Tibial artery (tissue), 4 donors: ENCODE results near the gene AP3S2.

Experiments used
- DNase-seq, 2 donors: peaks; one replicate each; pipeline ENCODE4 v3.0.0-alpha.2; 2019
- H3K27ac ChIP-seq, 2 donors: fragments of 200-600 bp; sonication (generic) in 1 of 2; 1 replicate in 1 of 2; 2 replicates in 1 of 2; pipeline ENCODE4 v1.5.1; 2018 to 2019; ENCODE audit warnings: mild to moderate bottlenecking in 1 of 2
- H3K27me3 ChIP-seq, 2 donors: fragments of 200-600 bp; sonication (generic) in 1 of 2; one replicate each; pipeline versions ENCODE4 v1.5.1 to v1.6.0; 2016 to 2019
- H3K36me3 ChIP-seq, 3 donors: fragments of 200-600 bp; sonication (generic) in 2 of 3; one replicate each; pipeline ENCODE4 v1.5.1; 2016 to 2019; ENCODE audit warnings: mild to moderate bottlenecking in 2 of 3
- H3K4me1 ChIP-seq, 4 donors: fragments of 200-600 bp; sonication (generic) in 2 of 4; 1 replicate in 3 of 4; 2 replicates in 1 of 4; pipeline ENCODE4 v1.5.1; 2016 to 2019
- H3K4me3 ChIP-seq, 2 donors: fragments of 200-600 bp; sonication (generic) in 1 of 2; 1 replicate in 1 of 2; 2 replicates in 1 of 2; pipeline ENCODE4 v1.5.1; 2018 to 2019; ENCODE audit warnings: mild to moderate bottlenecking in 2 of 2
- H3K9me3 ChIP-seq, 3 donors: fragments of 200-600 bp; sonication (generic) in 1 of 3; one replicate each; pipeline ENCODE4 v1.5.1; 2016 to 2019
- intact Hi-C: fragments of 100-400 bp; cut with DNase I; formaldehyde crosslinking; loops from one replicate; pipeline ENCODE4 v1.15.0; 2023; ENCODE audit warnings: low total_unique reads
- TF ChIP-seq, protein P1 (sequence below), 2 experiments: fragments of 200-600 bp in 1 of 2; fragments of 450-650 bp in 1 of 2; IDR thresholded peaks; one replicate each; pipeline ENCODE4 v1.5.1; 2017 to 2019; ENCODE audit warnings: antibody characterized with exemption in 2 of 2, mild to moderate bottlenecking in 1 of 2, moderate library complexity in 1 of 2

AP3S2 gene

GRCh38 chr15:89883518-89883917, 10.3 kb downstream of the AP3S2 start:
- Histone ChIP-seq H3K36me3 (peaks cover 42 to 97% (median 73%) of the 10 kb centered on the region in 3 donors), H3K27ac (no peak overlapping the region), H3K4me1 (no peaks in the 10 kb centered on the region), H3K4me3 (no peak overlapping the region), H3K27me3 (no peaks in the 10 kb centered on the region), H3K9me3 (no peaks in the 10 kb centered on the region)
- DNase-seq: no peak
- intact Hi-C loops: no loop called here
- TF ChIP-seq, protein P1, sequence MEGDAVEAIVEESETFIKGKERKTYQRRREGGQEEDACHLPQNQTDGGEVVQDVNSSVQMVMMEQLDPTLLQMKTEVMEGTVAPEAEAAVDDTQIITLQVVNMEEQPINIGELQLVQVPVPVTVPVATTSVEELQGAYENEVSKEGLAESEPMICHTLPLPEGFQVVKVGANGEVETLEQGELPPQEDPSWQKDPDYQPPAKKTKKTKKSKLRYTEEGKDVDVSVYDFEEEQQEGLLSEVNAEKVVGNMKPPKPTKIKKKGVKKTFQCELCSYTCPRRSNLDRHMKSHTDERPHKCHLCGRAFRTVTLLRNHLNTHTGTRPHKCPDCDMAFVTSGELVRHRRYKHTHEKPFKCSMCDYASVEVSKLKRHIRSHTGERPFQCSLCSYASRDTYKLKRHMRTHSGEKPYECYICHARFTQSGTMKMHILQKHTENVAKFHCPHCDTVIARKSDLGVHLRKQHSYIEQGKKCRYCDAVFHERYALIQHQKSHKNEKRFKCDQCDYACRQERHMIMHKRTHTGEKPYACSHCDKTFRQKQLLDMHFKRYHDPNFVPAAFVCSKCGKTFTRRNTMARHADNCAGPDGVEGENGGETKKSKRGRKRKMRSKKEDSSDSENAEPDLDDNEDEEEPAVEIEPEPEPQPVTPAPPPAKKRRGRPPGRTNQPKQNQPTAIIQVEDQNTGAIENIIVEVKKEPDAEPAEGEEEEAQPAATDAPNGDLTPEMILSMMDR (IDR thresholded peaks at IDR 0.05): no peak

DNA sequence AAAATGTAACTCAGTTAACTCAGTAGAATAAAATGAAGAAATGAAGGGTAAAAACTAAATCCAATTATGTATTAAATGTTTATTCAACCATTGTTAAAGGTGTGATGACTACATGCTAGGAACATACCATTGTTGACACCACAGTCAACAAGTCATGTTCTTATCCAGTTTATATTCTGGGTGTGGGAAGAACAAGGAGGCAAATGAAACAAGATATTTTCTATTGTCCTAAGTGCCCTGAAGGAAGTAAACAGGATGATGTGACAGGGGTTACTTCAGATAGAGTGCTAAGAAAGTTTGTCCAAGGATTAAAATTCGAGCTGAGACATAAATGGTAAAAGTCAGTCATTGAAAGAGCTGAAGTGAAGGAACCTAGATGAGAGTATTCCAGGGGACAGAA, 13.1 kb downstream of the AP3S2 start:
- no peaks in the 10 kb centered on the region for H3K9me3 ChIP-seq
- no peak overlapping the region for H3K27ac ChIP-seq
- intact Hi-C loops: no loop called here
- no peaks in the 10 kb centered on the region for H3K27me3 ChIP-seq
- no peak for DNase-seq
- TF ChIP-seq, protein P1 (IDR thresholded peaks at IDR 0.05): no peak
- peaks cover 30 to 94% (median 51%) of the 10 kb centered on the region in 3 donors for H3K36me3 ChIP-seq
- H3K4me3 ChIP-seq: no peak overlapping the region
- H3K4me1 ChIP-seq: no peaks in the 10 kb centered on the region

- intact Hi-C loops: no loop called here
- H3K36me3 ChIP-seq: peaks cover 22 to 77% (median 37%) of the 10 kb centered on the region in 3 donors
These were observed 15.5 kb downstream of the AP3S2 start for GRCh38 chr15:89878323-89878722.

DNA sequence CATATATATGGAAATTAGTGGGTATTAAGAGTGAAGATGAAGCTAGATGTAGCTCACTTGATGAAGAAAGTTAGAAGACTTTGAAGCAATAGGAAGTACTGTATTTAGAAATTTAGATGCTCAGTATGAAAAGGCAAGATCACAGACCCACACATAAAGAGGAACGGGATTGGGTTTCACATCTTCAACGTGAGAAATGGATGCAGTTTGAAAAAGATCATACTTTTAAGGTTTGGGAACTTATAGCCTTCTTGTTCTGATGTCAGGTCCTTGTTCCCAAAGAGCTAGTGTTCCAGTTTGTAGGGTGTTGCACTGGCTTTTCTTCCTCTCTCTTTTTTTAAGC, 16.7 kb downstream of the AP3S2 start:
- no peaks in the 10 kb centered on the region for H3K9me3 ChIP-seq
- no peak overlapping the region for H3K27ac ChIP-seq
- no peak overlapping the region for H3K4me3 ChIP-seq
- H3K27me3 ChIP-seq: no peaks in the 10 kb centered on the region
- peaks cover 0 to 6% (median 0%) of the 10 kb centered on the region in 4 donors for H3K4me1 ChIP-seq
- H3K36me3 ChIP-seq: peaks cover 22 to 65% (median 26%) of the 10 kb centered on the region in 3 donors
- TF ChIP-seq, protein P1 (IDR thresholded peaks at IDR 0.05): no peak
- intact Hi-C loops: loop anchor here (2.0 kb wide), 1 partner anchor 116 kb away; no protein-coding TSS in a partner anchor
- no peak for DNase-seq

More at GRCh38 chr15:89878323-89878722, 15.5 kb downstream of the AP3S2 start:
- H3K9me3 ChIP-seq: no peaks in the 10 kb centered on the region
- TF ChIP-seq, protein P1 (IDR thresholded peaks at IDR 0.05): no peak
- no peaks in the 10 kb centered on the region for H3K27me3 ChIP-seq
- DNase-seq: no peak
- H3K27ac ChIP-seq: no peak overlapping the region
- no peak overlapping the region for H3K4me3 ChIP-seq
- peaks cover 0 to 6% (median 0%) of the 10 kb centered on the region in 4 donors for H3K4me1 ChIP-seq

- Histone ChIP-seq H3K4me1 (peaks cover 0 to 6% (median 0%) of the 10 kb centered on the region in 4 donors), H3K36me3 (peaks cover 22 to 61% (median 28%) of the 10 kb centered on the region in 3 donors), H3K9me3 (no peaks in the 10 kb centered on the region), H3K27me3 (no peaks in the 10 kb centered on the region), H3K4me3 (no peak overlapping the region), H3K27ac (no peak overlapping the region)
- TF ChIP-seq, protein P1 (IDR thresholded peaks at IDR 0.05): no peak
- intact Hi-C loops: loop anchor here (2.0 kb wide), 1 partner anchor 116 kb away; no protein-coding TSS in a partner anchor
- no peak for DNase-seq
These were observed 17.3 kb downstream of the AP3S2 start for GRCh38 chr15:89876396-89877082.
